ENCODE results near the gene POMT2.
"Not testable (repeated sequence)": the region's sequence is repeated elsewhere in the genome, so short reads cannot be mapped to it uniquely, and the experiment has no call there.

POMT2 gene

GRCh38 chr14:77290705-77291104 is 30.0 kb downstream of the POMT2 start:
- no peak for DNase-seq
- H3K27ac Mint-ChIP-seq, result no peak overlapping the region
- H3K4me3 Mint-ChIP-seq, result no peak overlapping the region
- TF ChIP-seq CTCF (IDR thresholded peaks at IDR 0.05), result no peak
- H3K4me1 Mint-ChIP-seq, result no peaks in the 10 kb centered on the region
- H3K9me3 Mint-ChIP-seq, result no peaks in the 10 kb centered on the region
- no peaks in the 10 kb centered on the region for H3K27me3 Mint-ChIP-seq (ENCODE audit: low read depth, poor library complexity)
- peaks cover 43% of the 10 kb centered on the region for H3K36me3 Mint-ChIP-seq (ENCODE audit: low read depth)

GRCh38 chr14:77286576-77286975 is 34.1 kb downstream of the POMT2 start:
- Mint-ChIP-seq H3K27ac (no peak overlapping the region), H3K4me3 (no peak overlapping the region), H3K27me3 (ENCODE audit: low read depth, poor library complexity) (no peaks in the 10 kb centered on the region), H3K9me3 (no peaks in the 10 kb centered on the region), H3K4me1 (no peaks in the 10 kb centered on the region), H3K36me3 (ENCODE audit: low read depth) (peaks cover 49% of the 10 kb centered on the region)
- TF ChIP-seq CTCF (IDR thresholded peaks at IDR 0.05), result no peak
- no peak for DNase-seq

GRCh38 chr14:77284466-77284865 is 36.2 kb downstream of the POMT2 start:
- Mint-ChIP-seq H3K27me3 (ENCODE audit: low read depth, poor library complexity) (no peaks in the 10 kb centered on the region), H3K4me3 (no peak overlapping the region), H3K27ac (no peak overlapping the region), H3K36me3 (ENCODE audit: low read depth) (peaks cover 53% of the 10 kb centered on the region), H3K4me1 (peaks cover 6% of the 10 kb centered on the region), H3K9me3 (no peaks in the 10 kb centered on the region)
- TF ChIP-seq CTCF (IDR thresholded peaks at IDR 0.05), result no peak
- DNase-seq, result no peak

- no peaks in the 10 kb centered on the region for H3K27me3 Mint-ChIP-seq (ENCODE audit: low read depth, poor library complexity)
- no peak for TF ChIP-seq CTCF (IDR thresholded peaks at IDR 0.05)
- H3K4me3 Mint-ChIP-seq, result no peak overlapping the region
- H3K4me1 Mint-ChIP-seq, result peaks cover 6% of the 10 kb centered on the region
- H3K9me3 Mint-ChIP-seq, result no peaks in the 10 kb centered on the region
- no peak overlapping the region for H3K27ac Mint-ChIP-seq
- no peak for DNase-seq
- H3K36me3 Mint-ChIP-seq (ENCODE audit: low read depth), result peaks cover 53% of the 10 kb centered on the region
These were observed 36.6 kb downstream of the POMT2 start for GRCh38 chr14:77284066-77284465.

GRCh38 chr14:77281852-77282410 is 38.8 kb downstream of the POMT2 start:
- Mint-ChIP-seq H3K9me3 (no peaks in the 10 kb centered on the region), H3K27ac (no peak overlapping the region), H3K36me3 (ENCODE audit: low read depth) (peaks cover 41% of the 10 kb centered on the region), H3K27me3 (ENCODE audit: low read depth, poor library complexity) (no peaks in the 10 kb centered on the region), H3K4me3 (no peak overlapping the region), H3K4me1 (peaks cover 6% of the 10 kb centered on the region)
- DNase-seq, result no peak
- no peak for TF ChIP-seq CTCF (IDR thresholded peaks at IDR 0.05)

GRCh38 chr14:77280921-77281320 is 39.8 kb downstream of the POMT2 start:
- not testable (repeated sequence) for H3K27me3 Mint-ChIP-seq (ENCODE audit: low read depth, poor library complexity); H3K4me3 Mint-ChIP-seq; H3K4me1 Mint-ChIP-seq; DNase-seq; H3K9me3 Mint-ChIP-seq; H3K27ac Mint-ChIP-seq
- H3K36me3 Mint-ChIP-seq (ENCODE audit: low read depth), result peaks cover 31% of the 10 kb centered on the region
